Measurements from ENCODE around the gene DISC1.
"Not testable (repeated sequence)": the region's sequence is repeated elsewhere in the genome, so short reads cannot be mapped to it uniquely, and the experiment has no call there.

DISC1 gene

DNA sequence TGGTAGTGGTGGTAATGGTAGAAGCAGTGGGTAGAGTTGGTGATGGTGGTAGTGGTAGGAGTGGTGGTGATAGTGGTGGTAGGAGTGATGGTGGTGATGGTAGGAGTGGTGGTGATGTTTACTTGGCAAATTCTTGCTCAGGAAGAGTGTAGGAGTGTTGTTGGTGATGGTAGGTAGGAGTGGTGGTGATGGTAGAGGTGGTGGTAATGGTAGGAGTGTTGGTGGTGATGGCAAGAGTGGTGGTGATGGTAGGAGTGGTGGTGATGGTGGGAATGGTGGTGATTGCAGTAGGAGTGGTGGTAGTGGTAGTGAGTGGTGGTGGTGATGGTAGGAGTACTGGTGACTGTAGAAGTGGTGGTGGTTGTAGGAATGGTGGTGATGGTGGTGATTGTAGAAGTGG, 106.5 kb downstream of the DISC1 start:
- DNase-seq (ENCODE audit: low spot score), result no peak

- no peak for DNase-seq (ENCODE audit: low spot score)
Measured at GRCh38 chr1:231733672-231734071, 107.1 kb downstream of the DISC1 start.

DNA sequence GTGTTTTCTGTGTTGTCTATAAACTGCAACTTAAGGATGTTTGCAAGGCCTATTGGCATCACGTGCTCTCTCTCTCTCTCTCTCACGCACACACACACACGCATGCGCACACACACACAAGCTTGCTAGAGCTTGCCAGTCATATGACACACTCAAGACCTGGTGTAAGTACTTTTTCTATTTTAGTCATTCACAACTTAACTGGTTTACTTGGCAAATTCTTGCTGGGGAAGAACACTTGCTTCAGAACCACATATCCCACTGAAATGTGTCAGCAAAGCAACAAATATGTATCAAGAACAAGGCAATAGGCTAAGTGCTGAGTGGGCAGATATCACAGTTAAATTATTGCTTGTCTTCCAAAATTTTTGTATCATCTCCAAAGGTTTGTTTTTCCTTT, 107.8 kb downstream of the DISC1 start:
- DNase-seq (ENCODE audit: low spot score), result no peak

GRCh38 chr1:231735411-231735810, 108.8 kb downstream of the DISC1 start:
- no peak for DNase-seq (ENCODE audit: low spot score)

GRCh38 chr1:231735941-231736340, 109.4 kb downstream of the DISC1 start:
- DNase-seq (ENCODE audit: low spot score), result no peak

DNA sequence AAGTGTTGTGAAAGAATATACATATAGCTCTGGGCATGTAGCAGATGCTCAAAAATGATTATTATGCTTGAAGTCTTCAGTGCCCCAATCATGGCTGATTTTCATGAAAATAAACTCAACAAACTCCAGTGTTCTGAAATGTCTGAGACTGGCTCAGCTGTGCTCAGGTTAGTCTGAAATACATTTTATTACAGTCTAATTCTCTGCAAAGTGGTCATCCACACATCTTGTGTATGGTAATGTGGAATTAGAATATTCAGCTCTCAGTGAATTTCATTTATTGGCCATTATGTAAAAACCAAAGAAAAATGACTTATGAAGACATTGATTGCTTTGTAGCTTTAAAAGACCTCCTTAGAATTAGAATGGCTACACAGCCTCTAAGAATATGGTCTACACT, 109.9 kb downstream of the DISC1 start:
- DNase-seq (ENCODE audit: low spot score), result no peak

DNA sequence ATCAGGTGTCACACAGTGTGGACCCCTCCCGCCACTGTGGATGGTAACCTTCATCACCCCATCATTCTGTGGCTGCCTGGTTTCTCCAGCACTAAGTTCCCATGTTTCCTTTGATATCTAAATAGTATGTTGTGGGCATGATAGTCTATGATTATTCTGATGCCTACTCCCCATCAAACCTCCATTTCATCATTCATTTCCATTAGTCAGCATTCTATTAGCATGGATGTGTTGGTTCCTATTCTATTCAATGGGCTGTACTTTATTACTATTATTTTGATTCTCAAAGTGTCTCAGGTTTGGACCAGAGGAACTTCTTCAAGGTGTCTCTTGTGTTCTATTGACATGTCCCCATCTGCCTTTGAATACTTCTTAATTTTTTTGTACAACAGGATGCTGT, 112.0 kb downstream of the DISC1 start:
- no peak for DNase-seq (ENCODE audit: low spot score)

- DNase-seq (ENCODE audit: low spot score), result no peak
Measured at GRCh38 chr1:231743966-231744365, 117.4 kb downstream of the DISC1 start.

- no peak for DNase-seq (ENCODE audit: low spot score)
Measured at GRCh38 chr1:231748760-231749415, 122.3 kb downstream of the DISC1 start.

DNA sequence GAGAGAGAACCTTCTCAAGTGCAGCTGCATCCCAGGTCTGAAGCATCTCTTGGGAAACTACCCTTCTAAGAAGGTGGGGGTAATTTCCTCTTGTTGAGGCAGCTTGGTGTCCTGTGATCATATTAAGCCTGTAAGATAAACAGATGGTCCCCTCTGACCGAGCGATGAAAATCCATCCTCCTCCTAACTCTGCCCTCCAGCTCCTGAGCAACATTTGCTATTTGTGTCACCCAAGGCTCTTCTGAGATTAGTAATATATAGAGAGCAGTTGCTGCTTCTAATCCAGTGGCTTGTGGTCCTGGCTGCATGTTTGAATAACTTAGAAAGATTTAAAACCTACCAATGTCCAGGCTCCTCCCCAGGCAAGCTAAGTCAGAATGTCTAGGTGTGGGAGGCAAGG, 123.7 kb downstream of the DISC1 start:
- DNase-seq (ENCODE audit: low spot score), result no peak

- DNase-seq (ENCODE audit: low spot score), result no peak
Measured at GRCh38 chr1:231750818-231751362, 124.3 kb downstream of the DISC1 start.

DNA sequence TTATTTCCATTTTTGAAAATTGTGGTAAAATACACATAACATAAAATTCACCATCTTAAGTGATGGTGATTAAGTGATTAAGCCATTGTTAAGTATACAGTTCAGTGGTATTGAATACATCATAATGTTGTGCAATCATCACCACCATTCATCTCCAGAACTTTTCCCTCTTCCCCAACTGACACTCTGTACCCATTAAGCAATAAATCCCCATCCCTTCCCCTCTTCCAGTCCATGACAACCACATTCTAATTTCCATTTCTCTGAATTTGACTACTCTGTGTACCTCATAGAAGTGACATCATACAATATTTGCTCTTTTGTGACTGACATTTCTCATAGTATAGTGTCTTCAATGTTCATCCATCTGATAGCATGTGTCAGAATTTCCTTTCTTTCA, 124.8 kb downstream of the DISC1 start:
- DNase-seq (ENCODE audit: low spot score), result no peak

- DNase-seq (ENCODE audit: low spot score), result no peak
Measured at GRCh38 chr1:231753313-231753712, 126.7 kb downstream of the DISC1 start.

GRCh38 chr1:231757101-231757404, 130.5 kb downstream of the DISC1 start:
- no peak for DNase-seq (ENCODE audit: low spot score)

GRCh38 chr1:231757759-231758158, 131.2 kb downstream of the DISC1 start:
- no peak for DNase-seq (ENCODE audit: low spot score)

- no peak for DNase-seq (ENCODE audit: low spot score)
Measured at GRCh38 chr1:231761252-231761651, 134.7 kb downstream of the DISC1 start.

GRCh38 chr1:231761747-231762541, 135.4 kb downstream of the DISC1 start:
- DNase-seq (ENCODE audit: low spot score), result no peak

- no peak for DNase-seq (ENCODE audit: low spot score)
Measured at GRCh38 chr1:231763456-231763855, 136.9 kb downstream of the DISC1 start.

DNA sequence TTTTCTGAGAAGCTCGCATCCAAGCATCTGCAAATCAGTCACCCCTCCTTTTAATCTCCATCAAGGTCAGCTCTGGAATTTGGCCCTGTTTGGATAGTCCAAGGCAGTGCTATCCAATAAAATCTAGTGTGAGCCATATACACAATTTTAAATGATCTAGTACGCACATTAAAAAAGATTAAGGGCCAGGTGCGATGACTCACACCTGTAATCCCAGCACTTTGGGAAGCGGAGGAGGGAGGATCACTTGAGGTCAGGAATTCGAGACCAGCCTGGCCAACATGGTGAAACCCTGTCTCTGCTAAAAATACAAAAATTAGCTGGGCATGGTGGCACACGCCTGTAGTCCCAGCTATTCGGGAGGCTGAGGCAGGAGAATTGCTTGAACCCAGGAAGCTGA, 139.2 kb downstream of the DISC1 start:
- not testable (repeated sequence) for DNase-seq (ENCODE audit: low spot score)

GRCh38 chr1:231767471-231767870, 140.9 kb downstream of the DISC1 start:
- no peak for DNase-seq (ENCODE audit: low spot score)

- no peak for DNase-seq (ENCODE audit: low spot score)
Measured at GRCh38 chr1:231768416-231768815, 141.8 kb downstream of the DISC1 start.

DNA sequence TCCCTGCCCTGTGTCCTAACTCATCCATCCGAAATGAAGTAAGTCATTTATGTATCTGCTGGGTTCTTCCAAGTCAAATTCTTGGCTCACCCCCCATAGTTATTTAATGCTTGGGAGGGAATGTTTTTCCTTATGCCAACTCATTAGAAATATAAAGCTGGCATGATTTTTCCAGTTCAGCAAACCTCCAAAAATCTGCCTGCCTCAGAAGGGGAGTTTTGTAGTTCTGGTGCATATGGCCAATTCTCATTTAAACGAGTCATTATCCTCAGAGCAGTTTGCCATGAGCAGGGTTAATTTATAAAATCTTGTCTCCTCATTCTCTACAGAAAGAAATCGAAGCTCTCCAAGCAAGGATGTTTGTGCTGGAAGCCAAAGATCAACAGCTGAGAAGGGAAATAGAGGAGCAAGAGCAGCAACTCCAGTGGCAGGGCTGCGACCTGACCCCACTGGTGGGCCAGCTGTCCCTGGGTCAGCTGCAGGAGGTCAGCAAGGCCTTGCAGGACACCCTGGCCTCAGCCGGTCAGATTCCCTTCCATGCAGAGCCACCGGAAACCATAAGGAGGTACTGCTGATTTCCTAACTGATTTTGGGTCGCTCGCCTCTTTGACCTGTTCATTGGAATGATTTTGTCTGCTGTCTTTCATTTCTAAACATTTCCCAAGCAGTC, 144.1 kb downstream of the DISC1 start:
- DNase-seq (ENCODE audit: low spot score), result no peak

DNA sequence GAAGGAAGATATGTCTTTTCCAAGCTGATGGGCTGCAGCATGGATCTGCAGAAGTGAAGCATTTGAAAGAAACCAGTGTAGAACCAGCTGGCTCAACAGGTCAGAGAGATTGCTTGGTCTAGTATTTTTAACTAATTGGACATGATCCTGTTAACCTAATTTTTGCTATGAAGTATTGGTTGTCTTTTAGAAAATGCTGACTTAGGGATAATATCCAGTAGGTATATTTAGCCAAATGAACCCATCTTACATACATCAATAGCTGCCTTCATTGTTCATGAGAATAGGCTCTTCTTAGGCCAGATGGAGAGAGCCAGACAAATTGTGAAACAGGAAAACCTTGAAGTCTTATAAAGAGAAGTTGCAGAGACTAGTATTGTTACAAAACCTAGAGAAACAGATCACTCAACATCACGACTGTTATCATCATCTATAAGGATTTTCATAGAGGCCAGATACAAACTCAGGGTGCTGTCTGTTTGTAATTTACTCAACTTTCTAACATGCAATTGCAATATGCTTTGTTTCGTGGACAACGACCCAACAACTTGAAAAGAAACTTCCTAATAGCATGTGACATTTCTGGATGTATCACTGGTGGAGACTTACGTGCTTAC, 148.2 kb downstream of the DISC1 start:
- no peak for DNase-seq (ENCODE audit: low spot score)

Data from D341Med (cell line).